ENCODE data around the gene ZNF775. TPM values are rescaled to one million over a fixed set of nuclear protein-coding genes. Genes with fewer than 3 reads are reported as not detected.

The ZNF775 gene
- total RNA-seq, 1 experiment from 2014 or later = 1.7 TPM

DNA sequence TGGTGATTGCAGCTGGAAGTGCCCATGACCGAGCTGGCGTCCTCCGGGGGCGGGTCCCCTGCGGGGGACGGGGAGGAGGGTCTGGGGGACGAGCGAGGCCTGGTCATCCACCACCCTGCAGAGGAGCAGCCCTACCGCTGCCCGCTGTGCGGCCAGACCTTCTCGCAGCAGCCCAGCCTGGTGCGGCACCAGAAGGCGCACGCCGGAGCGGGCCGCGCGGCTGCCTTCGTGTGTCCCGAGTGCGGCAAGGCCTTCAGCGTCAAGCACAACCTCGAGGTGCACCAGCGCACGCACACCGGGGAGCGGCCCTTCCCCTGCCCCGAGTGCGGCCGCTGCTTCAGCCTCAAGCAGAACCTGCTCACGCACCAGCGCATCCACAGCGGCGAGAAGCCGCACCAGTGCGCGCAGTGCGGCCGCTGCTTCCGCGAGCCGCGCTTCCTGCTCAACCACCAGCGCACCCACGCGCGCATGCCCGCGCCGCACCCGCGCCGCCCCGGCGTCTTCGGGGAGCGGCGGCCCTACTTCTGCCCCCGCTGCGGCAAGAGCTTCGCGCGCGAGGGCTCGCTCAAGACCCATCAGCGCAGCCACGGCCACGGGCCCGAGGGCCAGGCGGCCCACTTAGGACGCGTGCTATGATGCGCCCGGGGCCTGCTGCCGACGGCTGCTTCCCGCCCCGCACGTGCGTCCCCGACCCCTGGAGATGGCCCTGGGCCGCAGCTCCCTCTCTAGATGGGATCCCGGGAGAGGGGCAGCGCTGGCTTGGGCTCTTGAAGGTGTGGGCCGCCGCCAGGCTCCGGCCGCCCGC lies 28.7 kb downstream of the ZNF775 start:
- TF ChIP-seq CTCF (IDR thresholded peaks at IDR 0.05; ENCODE audit: unreplicated experiment) = no peak
- intact Hi-C loops (cut with micrococcal nuclease) = no loop called here
- ChIA-PET POLR2A (interaction anchor here (0.5 to 1.1 kb wide), 2 partner anchors 8 to 39 kb away, joined by 3 to 4 read pairs; partner anchors contain the start of gene REPIN1), CTCF (interaction anchor here (0.5 to 0.8 kb wide), 2 partner anchors 14 to 1008 kb away, joined by 3 read pairs; no protein-coding TSS in a partner anchor)
- H3K4me1 Mint-ChIP-seq (ENCODE audit: insufficient read depth, unreplicated experiment) = peaks cover 16% of the 10 kb centered on the region
- no peaks in the 10 kb centered on the region for H3K9me3 Mint-ChIP-seq (ENCODE audit: unreplicated experiment)
- no TSS peak for BruUV-seq (replicated peaks)
- no peaks in the 10 kb centered on the region for H3K27me3 Mint-ChIP-seq (ENCODE audit: insufficient read depth, unreplicated experiment)
- no peak overlapping the region for H3K4me3 Mint-ChIP-seq (ENCODE audit: unreplicated experiment)
- H3K27ac Mint-ChIP-seq (ENCODE audit: low read depth, unreplicated experiment) = no peak overlapping the region
- no peak for DNase-seq (ENCODE audit: unreplicated experiment)
- no peaks in the 10 kb centered on the region for H3K36me3 Mint-ChIP-seq (ENCODE audit: insufficient read depth, unreplicated experiment)

- BruUV-seq (replicated peaks) = no TSS peak
- DNase-seq (ENCODE audit: unreplicated experiment) = no peak
- intact Hi-C loops (cut with micrococcal nuclease) = no loop called here
- peak overlapping the region; percentile 59 for H3K27ac Mint-ChIP-seq (ENCODE audit: low read depth, unreplicated experiment)
- no peak overlapping the region for H3K4me3 Mint-ChIP-seq (ENCODE audit: unreplicated experiment)
- H3K27me3 Mint-ChIP-seq (ENCODE audit: insufficient read depth, unreplicated experiment) = no peaks in the 10 kb centered on the region
- H3K36me3 Mint-ChIP-seq (ENCODE audit: insufficient read depth, unreplicated experiment) = no peaks in the 10 kb centered on the region
- no peaks in the 10 kb centered on the region for H3K9me3 Mint-ChIP-seq (ENCODE audit: unreplicated experiment)
- POLR2A ChIA-PET = interaction anchor here (0.5 to 0.7 kb wide), 2 partner anchors 9 to 58 kb away, joined by 3 read pairs; no protein-coding TSS in a partner anchor
- TF ChIP-seq CTCF (IDR thresholded peaks at IDR 0.05; ENCODE audit: unreplicated experiment) = no peak
- CTCF ChIA-PET = interaction anchor here (0.8 kb wide), 1 partner anchor 13 kb away, joined by 3 read pairs; no protein-coding TSS in a partner anchor
- H3K4me1 Mint-ChIP-seq (ENCODE audit: insufficient read depth, unreplicated experiment) = peaks cover 16% of the 10 kb centered on the region
Observed at GRCh38 chr7:150408393-150409299, 29.5 kb downstream of the ZNF775 start.

- H3K4me3 Mint-ChIP-seq (ENCODE audit: unreplicated experiment) = no peak overlapping the region
- no peak for DNase-seq (ENCODE audit: unreplicated experiment)
- BruUV-seq (replicated peaks) = no TSS peak
- no peaks in the 10 kb centered on the region for H3K27me3 Mint-ChIP-seq (ENCODE audit: insufficient read depth, unreplicated experiment)
- intact Hi-C loops (cut with micrococcal nuclease) = no loop called here
- peaks cover 16% of the 10 kb centered on the region for H3K4me1 Mint-ChIP-seq (ENCODE audit: insufficient read depth, unreplicated experiment)
- H3K27ac Mint-ChIP-seq (ENCODE audit: low read depth, unreplicated experiment) = no peak overlapping the region
- ChIA-PET CTCF (interaction anchor here (1.1 to 1.6 kb wide), 2 partner anchors 12 to 54 kb away, joined by 3 to 6 read pairs; no protein-coding TSS in a partner anchor), POLR2A (interaction anchor here (0.7 kb wide), 1 partner anchor 59 kb away, joined by 3 read pairs; no protein-coding TSS in a partner anchor)
- no peaks in the 10 kb centered on the region for H3K36me3 Mint-ChIP-seq (ENCODE audit: insufficient read depth, unreplicated experiment)
- no peak for TF ChIP-seq CTCF (IDR thresholded peaks at IDR 0.05; ENCODE audit: unreplicated experiment)
- no peaks in the 10 kb centered on the region for H3K9me3 Mint-ChIP-seq (ENCODE audit: unreplicated experiment)
Observed at GRCh38 chr7:150409300-150410030, 30.3 kb downstream of the ZNF775 start.

Data from MCF 10A (cell line).